ENCODE data around the gene EVI5.
A peak's percentile ranks its signal among the peaks of the same experiment; 100 is the strongest.

Gene EVI5

GRCh38 chr1:92483610-92484471 lies 301.1 kb downstream of the EVI5 start:
- no peak for DNase-seq (ENCODE audit: low read depth)

- DNase-seq (ENCODE audit: low read depth) = no peak
Measured at GRCh38 chr1:92482665-92483609, 302.0 kb downstream of the EVI5 start.

- DNase-seq (ENCODE audit: low read depth) = no peak
Measured at GRCh38 chr1:92481971-92482664, 302.8 kb downstream of the EVI5 start.

- DNase-seq (ENCODE audit: low read depth) = no peak
Measured at GRCh38 chr1:92481599-92481925, 303.3 kb downstream of the EVI5 start.

DNA sequence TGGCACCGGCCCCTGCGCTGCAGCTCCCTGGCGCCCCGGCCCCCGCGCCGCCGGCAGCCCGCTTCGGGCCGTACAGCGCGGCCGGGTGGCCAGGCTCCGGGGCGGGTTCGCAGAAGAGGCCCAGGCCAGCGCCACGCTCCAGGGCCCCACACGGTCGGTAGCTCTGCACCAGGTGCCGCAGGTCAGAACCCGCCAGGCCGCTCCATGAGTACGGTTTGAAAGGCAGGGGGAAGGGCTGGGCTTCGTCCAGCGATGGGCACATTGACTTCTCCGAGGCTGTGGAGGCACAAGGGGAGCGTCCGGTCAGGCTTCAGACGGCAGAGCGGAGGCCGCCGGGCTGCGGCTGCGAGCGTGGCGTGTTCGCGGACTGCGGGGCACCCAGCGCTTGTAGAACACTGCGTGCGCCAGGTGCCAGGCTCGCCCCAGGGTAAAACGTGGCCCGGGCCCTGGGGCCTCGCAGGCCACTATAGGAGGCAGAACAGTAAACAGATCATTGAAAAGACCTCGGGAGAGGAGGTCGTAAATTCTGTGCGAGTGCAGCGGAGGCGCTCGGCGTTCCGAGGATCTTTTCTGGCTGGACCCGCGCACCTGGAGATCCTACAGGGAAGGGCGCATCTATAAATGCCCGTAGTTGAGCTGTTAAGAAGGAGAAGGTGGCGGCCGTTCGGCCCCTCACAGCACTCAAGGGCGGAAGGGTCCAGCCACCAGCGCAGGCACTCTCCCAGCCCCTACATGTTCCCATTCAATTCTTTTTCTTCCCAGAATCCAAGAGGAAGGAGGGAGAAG lies 303.9 kb downstream of the EVI5 start:
- no peak for DNase-seq (ENCODE audit: low read depth)

DNA sequence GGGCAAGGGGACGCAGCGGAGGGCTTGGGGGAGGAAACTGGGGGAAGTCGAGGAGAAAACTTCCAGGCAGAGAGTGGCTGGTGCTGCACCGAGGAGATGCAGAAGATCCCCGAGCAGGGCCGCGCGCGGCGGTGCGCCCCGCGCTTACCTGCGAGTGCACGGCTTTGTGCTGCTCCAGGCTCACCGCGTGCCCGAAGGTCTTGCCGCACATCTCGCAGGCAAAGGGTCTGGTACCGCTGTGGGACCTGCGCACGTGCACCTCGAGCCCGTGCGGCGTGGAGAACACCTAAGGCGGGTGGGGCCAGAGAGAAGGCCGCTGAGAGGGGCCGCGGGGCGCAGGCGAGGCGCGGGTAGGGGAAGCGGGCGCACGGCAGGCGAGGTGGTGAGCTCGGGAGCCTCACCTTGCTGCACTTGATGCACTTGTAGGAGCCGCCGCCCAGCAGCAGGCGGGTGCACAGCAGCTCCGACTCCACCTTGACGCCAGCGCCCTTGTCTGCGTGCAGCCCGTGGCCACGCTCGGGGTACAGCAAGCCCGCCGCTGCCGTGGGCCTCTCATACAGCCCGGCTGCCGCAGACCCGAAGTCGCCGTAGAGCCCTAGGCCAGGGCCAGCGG lies 304.6 kb downstream of the EVI5 start:
- DNase-seq (ENCODE audit: low read depth) = no peak

DNA sequence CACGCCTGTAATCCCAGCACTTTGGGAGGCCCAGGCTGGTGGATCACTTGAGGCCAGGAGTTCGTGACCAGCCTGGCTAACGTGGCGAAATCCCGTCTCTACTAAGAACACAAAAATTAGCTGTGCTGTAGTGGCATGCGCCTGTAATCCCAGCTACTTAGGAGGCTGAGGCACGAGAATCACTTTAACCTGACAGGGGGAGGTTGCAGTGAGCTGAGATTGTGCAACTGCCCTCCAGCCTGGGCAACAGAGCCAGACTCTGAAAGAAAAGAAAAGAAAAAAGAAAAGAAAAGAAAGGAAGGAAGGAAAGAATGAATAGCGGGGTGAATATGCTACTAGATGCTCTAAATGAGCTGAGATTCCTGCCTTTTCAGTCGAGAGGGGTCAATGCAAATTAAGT lies 305.3 kb downstream of the EVI5 start:
- no peak for DNase-seq (ENCODE audit: low read depth)

DNA sequence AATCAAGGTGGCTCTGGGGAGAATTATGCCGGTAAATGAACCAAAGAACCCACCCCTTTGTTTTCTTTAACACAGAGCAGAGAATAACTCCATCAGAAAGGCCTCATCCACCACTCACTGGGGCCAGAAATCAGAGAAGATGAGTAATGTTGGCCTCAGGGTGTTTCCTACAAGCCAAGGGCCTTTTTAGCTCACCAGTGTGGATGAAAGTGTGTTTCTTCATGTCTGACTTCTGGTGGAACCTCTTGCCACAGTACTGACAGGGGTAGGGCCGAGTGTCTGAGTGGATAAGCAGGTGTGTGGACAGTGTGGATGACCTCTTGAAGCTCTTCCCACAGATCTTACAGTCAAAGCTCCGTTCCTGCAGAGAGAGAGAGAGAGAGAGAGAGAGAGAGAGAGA lies 306.5 kb downstream of the EVI5 start:
- DNase-seq (ENCODE audit: low read depth) = no peak

DNA sequence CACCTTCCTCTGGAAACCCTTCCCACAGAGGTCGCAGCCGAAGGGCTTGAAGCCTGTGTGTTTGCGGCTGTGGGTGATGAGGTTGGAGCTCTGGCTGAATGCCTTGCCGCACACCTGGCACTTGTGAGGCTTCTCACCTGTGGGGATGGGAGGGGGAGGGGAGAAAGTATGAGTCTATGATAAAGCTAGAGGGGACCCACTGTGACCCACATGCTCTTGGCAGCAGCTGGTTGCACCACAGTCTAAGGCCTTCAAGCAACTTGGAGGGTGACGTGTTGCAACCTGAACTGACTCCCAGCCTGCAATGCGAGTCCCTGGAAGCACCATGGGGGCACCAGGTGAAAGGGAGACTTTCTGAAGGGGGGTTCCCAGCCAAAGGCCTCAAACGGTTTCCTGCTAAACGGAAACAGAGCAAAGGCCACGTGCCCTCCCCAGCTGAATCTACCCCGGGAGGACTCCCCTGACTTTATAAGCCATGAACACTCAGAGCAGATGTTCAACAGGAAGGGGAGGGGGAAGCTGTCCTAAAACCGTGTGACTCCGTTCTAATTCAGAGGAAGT lies 308.8 kb downstream of the EVI5 start:
- no peak for DNase-seq (ENCODE audit: low read depth)

GRCh38 chr1:92475029-92475428 lies 309.9 kb downstream of the EVI5 start:
- DNase-seq (ENCODE audit: low read depth) = no peak

GRCh38 chr1:92473781-92474495 lies 311.0 kb downstream of the EVI5 start:
- no peak for DNase-seq (ENCODE audit: low read depth)

- DNase-seq (ENCODE audit: low read depth) = no peak
Measured at GRCh38 chr1:92470216-92470615, 314.7 kb downstream of the EVI5 start.

- no peak for DNase-seq (ENCODE audit: low read depth)
Measured at GRCh38 chr1:92466683-92467352, 318.1 kb downstream of the EVI5 start.

DNA sequence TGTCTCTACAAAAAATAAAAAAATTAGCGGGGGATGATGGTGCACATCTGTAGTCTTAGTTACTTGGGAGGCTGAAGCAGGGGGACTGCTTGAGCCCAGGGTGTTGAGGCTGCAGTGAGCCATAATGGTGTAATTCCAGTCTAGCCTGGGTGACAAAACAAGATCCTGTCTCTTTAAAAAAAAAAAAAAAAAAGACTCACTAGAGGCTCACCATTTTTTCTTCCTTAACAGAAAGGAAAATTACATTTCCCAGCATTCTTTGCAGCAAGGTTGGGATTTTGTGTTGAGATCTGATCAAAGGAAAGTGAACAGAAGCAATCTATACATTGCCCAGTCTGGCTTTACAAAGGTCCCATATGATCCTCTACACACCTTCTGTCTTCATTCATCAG lies 319.7 kb downstream of the EVI5 start:
- no peak for DNase-seq (ENCODE audit: low read depth)

GRCh38 chr1:92464588-92465255 lies 320.2 kb downstream of the EVI5 start:
- DNase-seq (ENCODE audit: low read depth) = no peak

DNA sequence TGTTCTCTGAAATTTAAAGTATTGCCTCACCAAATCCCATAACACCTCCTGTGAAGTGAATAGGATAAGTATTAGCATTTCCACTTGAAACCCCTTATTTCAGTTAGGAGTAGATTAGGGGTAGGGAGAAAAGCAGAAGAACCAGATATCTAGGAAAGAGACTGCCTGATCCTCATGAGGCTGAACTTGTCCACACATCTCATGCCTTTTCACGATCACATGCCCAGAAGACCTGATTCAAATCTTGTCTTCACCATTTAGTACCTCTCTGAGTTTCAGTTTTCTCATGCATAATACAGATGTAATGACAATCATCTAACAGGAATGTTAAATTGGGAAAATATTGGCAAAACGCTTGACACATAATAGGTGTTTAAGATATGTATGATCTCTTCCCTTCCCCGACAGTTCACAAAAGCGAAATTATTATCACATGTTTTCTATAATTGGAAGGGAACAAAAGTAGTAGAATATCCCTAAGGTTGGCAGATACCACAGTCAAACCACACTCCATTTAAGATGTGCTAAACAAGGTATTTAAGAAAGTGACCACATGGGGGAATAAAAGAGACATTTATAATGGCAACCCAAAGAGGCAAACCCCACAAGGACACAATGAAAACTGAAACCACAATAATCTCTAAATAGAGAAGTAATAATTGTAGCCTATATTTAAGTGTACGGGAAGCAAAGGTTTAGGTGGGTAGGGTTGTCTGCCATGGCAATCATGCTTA lies 323.4 kb downstream of the EVI5 start:
- DNase-seq (ENCODE audit: low read depth) = no peak

DNA sequence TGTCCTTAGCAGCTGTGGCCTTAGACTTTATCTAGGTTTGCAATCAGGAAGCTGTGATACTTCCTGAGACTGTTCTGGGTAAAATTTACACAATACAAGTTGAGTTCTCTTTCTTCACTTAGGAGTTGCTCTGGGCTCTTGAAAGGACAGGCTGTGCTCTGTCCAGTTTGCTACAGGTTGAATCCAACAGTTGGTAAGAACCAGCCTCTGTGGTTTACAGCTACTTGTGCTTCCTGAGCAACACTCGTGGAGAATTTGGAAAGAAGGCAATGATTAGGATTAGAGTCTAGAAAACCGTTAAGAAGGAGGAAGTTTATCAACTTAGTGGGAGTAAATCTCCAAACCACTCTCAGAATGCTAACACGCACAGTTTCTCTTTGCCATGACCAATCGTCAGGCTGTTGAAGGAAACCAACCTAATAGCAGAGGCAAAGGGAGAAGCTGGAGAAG lies 325.0 kb downstream of the EVI5 start:
- DNase-seq (ENCODE audit: low read depth) = peak; percentile 47
